ENCODE results near the gene SCAF1.

DNA sequence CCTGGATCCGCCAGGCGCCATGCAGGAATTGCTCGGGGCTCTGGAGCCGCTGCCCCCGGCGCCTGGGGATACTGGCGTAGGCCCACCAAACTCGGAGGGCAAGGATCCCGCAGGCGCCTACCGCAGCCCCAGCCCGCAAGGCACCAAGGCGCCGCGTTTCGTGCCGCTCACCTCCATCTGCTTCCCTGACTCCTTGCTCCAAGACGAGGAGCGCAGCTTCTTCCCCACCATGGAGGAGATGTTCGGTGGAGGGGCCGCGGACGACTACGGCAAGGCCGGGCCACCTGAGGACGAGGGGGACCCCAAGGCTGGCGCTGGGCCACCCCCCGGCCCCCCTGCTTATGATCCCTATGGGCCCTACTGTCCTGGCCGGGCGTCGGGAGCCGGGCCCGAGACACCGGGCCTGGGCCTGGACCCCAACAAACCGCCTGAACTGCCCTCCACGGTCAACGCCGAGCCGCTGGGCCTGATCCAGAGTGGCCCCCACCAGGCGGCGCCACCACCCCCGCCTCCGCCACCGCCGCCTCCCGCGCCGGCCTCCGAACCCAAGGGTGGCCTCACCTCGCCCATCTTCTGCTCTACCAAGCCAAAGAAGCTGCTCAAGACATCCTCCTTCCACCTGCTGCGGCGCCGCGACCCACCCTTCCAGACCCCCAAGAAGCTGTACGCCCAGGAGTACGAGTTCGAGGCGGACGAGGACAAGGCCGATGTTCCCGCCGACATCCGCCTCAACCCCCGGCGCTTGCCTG lies 44.9 kb upstream of the SCAF1 start:
- TF ChIP-seq POLR2A (IDR thresholded peaks at IDR 0.05) = no peak
- TF ChIP-seq, protein P1, sequence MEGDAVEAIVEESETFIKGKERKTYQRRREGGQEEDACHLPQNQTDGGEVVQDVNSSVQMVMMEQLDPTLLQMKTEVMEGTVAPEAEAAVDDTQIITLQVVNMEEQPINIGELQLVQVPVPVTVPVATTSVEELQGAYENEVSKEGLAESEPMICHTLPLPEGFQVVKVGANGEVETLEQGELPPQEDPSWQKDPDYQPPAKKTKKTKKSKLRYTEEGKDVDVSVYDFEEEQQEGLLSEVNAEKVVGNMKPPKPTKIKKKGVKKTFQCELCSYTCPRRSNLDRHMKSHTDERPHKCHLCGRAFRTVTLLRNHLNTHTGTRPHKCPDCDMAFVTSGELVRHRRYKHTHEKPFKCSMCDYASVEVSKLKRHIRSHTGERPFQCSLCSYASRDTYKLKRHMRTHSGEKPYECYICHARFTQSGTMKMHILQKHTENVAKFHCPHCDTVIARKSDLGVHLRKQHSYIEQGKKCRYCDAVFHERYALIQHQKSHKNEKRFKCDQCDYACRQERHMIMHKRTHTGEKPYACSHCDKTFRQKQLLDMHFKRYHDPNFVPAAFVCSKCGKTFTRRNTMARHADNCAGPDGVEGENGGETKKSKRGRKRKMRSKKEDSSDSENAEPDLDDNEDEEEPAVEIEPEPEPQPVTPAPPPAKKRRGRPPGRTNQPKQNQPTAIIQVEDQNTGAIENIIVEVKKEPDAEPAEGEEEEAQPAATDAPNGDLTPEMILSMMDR (IDR thresholded peaks at IDR 0.05) = no peak
